ENCODE measurements around the gene ILKAP. TPM values are rescaled to one million over a fixed set of nuclear protein-coding genes. Genes with fewer than 3 reads are reported as not detected.

Gene ILKAP
- total RNA-seq = 10 to 100 TPM; 31.4 to 43.9 (median 38.3) TPM

- H3K9me3 ChIP-seq = no peaks in the 10 kb centered on the region
- peak; percentile 83 to 88 for DNase-seq (ENCODE audit: low spot score in 2 of 2)
- H3K36me3 ChIP-seq = no peaks in the 10 kb centered on the region
- TF ChIP-seq POLR2AphosphoS5 (IDR thresholded peaks at IDR 0.05) = peak in 2 of 3 donors; percentile 24 to 76
- TF ChIP-seq POLR2A (IDR thresholded peaks at IDR 0.05) = no peak
- no peak for TF ChIP-seq CTCF (IDR thresholded peaks at IDR 0.05)
- H3K27me3 ChIP-seq = no peaks in the 10 kb centered on the region
- H3K27ac ChIP-seq = peak within 1 kb of the TSS; percentile 93 to 96
- intact Hi-C loops (cut with DNase I; ENCODE audit: low total_unique reads) = no loop called here
- H3K4me1 ChIP-seq = peaks cover 0 to 18% of the 10 kb centered on the region in 2 donors
- H3K4me3 ChIP-seq = peak within 1 kb of the TSS; percentile 60 to 99 (median 85)
These were observed at the start of gene ILKAP for GRCh38 chr2:238203094-238203972. TSS of gene ILKAP (minus strand) at chr2:238203695. CDS start at chr2:238203553, 142 bp downstream.

DNA sequence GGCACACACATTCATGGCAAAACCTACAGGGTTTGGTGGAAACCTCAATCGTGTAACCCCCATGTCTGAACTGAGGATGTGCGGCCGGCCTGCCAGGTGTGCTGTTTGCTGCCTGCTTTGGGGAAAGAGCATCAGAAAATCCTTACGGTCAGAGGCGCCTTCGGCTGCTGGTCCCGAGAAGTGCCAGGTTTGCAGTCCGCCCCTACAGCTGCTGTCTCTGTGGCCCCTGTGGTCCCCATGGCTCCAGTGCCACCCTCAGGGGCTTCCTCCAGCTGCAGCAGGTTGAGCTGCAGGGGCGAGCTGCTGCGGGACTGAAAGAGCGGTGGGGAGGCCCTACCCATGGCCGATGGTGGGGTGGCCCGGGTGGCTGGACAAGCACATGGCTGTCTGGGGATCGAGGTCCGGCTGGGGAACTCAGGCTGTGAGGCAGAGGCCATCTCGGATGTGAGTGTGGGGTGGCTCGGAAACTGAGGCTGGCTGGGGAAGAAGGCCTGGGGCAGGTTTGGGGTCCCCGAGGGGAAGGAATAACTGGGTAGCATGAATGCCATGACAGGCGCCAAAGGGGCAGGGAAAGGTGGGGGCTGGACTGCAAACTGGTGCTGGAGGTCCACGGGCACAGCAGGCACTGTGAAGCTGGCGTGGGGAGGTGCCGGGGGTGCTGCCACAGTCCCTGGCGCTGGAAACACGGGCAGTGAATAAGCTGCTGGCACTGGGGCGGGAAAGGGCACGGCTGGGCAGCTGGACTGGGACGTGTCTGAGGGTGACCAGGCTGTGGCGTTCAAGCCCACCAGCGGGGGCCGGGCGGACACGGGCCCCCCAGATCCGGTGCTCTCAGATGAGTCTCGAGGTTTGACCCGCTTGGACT lies 49.5 kb upstream of the ILKAP start:
- Histone ChIP-seq H3K4me3 (no peak overlapping the region), H3K4me1 (no peaks in the 10 kb centered on the region), H3K27ac (no peak overlapping the region), H3K9me3 (no peaks in the 10 kb centered on the region), H3K36me3 (no peaks in the 10 kb centered on the region), H3K27me3 (no peaks in the 10 kb centered on the region)
- no peak for DNase-seq (ENCODE audit: low spot score in 2 of 2)
- intact Hi-C loops (cut with DNase I; ENCODE audit: low total_unique reads) = no loop called here
- TF ChIP-seq CTCF (IDR thresholded peaks at IDR 0.05) (no peak), POLR2A (IDR thresholded peaks at IDR 0.05) (no peak), POLR2AphosphoS5 (IDR thresholded peaks at IDR 0.05) (no peak)

- Histone ChIP-seq H3K9me3 (no peaks in the 10 kb centered on the region), H3K4me3 (no peak overlapping the region), H3K27me3 (no peaks in the 10 kb centered on the region), H3K4me1 (no peaks in the 10 kb centered on the region), H3K27ac (no peak overlapping the region), H3K36me3 (no peaks in the 10 kb centered on the region)
- DNase-seq (ENCODE audit: low spot score in 2 of 2) = no peak
- TF ChIP-seq CTCF (IDR thresholded peaks at IDR 0.05) (no peak), POLR2A (IDR thresholded peaks at IDR 0.05) (no peak), POLR2AphosphoS5 (IDR thresholded peaks at IDR 0.05) (no peak)
- intact Hi-C loops (cut with DNase I; ENCODE audit: low total_unique reads) = no loop called here
These were observed 48.5 kb upstream of the ILKAP start for GRCh38 chr2:238251986-238252385.

DNA sequence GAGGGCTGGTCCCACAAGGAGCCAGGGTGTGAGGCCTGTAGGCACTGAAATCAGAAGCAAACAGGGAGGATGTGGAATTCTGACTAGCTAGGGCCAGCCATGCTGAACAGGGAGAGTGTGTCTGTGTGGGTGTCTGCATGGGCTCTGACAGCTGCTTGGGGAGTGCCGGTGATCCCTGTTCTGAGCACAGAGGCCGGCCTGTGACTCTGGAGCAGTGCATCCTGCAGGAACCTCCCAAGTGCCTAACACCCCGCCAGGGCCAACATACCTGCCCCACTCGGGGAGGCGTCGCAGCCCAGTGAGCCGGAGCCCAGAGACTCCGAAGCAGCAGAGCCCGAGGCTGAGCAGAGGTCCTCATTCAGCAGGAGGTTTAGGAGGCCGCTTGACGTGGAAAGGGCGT lies 47.8 kb upstream of the ILKAP start:
- intact Hi-C loops (cut with DNase I; ENCODE audit: low total_unique reads) = no loop called here
- DNase-seq (ENCODE audit: low spot score in 2 of 2) = no peak
- Histone ChIP-seq H3K27me3 (no peaks in the 10 kb centered on the region), H3K4me3 (no peak overlapping the region), H3K9me3 (no peaks in the 10 kb centered on the region), H3K4me1 (no peaks in the 10 kb centered on the region), H3K27ac (no peak overlapping the region), H3K36me3 (no peaks in the 10 kb centered on the region)
- TF ChIP-seq POLR2A (IDR thresholded peaks at IDR 0.05) = no peak
- TF ChIP-seq POLR2AphosphoS5 (IDR thresholded peaks at IDR 0.05) = no peak
- no peak for TF ChIP-seq CTCF (IDR thresholded peaks at IDR 0.05)
